Body of pancreas (tissue), 4 donors: ENCODE data around the gene DEPDC4.

Source experiments
- CTCF ChIP-seq, 7 experiments: fragments of 450-650 bp in 4 of 7; fragments of 200-600 bp in 3 of 7; sonication (generic) in 3 of 7; IDR thresholded peaks; one replicate each; pipeline ENCODE4 v1.5.1; 2016 to 2019; ENCODE audit warnings: antibody characterized with exemption in 7 of 7
- POLR2A ChIP-seq, 3 donors: fragments of 450-650 bp; IDR thresholded peaks; one replicate each; pipeline ENCODE4 v1.6.1; 2016; ENCODE audit warnings: antibody characterized with exemption in 3 of 3, mild to moderate bottlenecking in 2 of 3

GRCh38 chr12:100225491-100225890 is 41.4 kb downstream of the DEPDC4 start:
- TF ChIP-seq CTCF (IDR thresholded peaks at IDR 0.05): no peak
- no peak for TF ChIP-seq POLR2A (IDR thresholded peaks at IDR 0.05)
